Right lobe of liver (tissue), 6 donors: ENCODE results near the gene PTPRT. TPM values are rescaled to one million over a fixed set of nuclear protein-coding genes. Genes with fewer than 3 reads are reported as not detected.

Experiments used
- ATAC-seq, 4 donors: fragments of 200-7000 bp; cut with Tn5 transposase; one replicate each; pipeline ENCODE4 v1.9.1; 2020; ENCODE audit warnings: mild to moderate bottlenecking in 4 of 4, moderate library complexity in 4 of 4
- DNase-seq, 3 donors: peaks; one replicate each; pipeline ENCODE4 v3.0.0-alpha.2; 2020
- H3K27ac ChIP-seq, 3 donors: fragments of 200-600 bp; one replicate each; pipeline ENCODE4 v1.8.0; 2022
- H3K27me3 ChIP-seq, 2 donors: fragments of 200-600 bp; one replicate each; pipeline ENCODE4 v1.8.0; 2022
- H3K36me3 ChIP-seq, 4 donors: fragments of 200-600 bp; sonication (generic) in 1 of 4; one replicate each; pipeline versions ENCODE4 v1.5.1 to v1.8.0; 2017 to 2022; ENCODE audit warnings: control low read depth in 1 of 4
- H3K4me1 ChIP-seq, 4 donors: fragments of 200-600 bp; sonication (generic) in 1 of 4; one replicate each; pipeline versions ENCODE4 v1.5.1 to v1.8.0; 2017 to 2022; ENCODE audit warnings: control low read depth in 1 of 4
- H3K4me3 ChIP-seq, 3 donors: fragments of 200-600 bp; one replicate each; pipeline ENCODE4 v1.8.0; 2022
- H3K9me3 ChIP-seq, 4 donors: fragments of 200-600 bp; sonication (generic) in 1 of 4; one replicate each; pipeline versions ENCODE4 v1.5.1 to v1.8.0; 2017 to 2022; ENCODE audit warnings: control low read depth in 1 of 4
- CTCF ChIP-seq, 4 donors: fragments of 200-600 bp in 3 of 4; fragments of 450-650 bp in 1 of 4; IDR thresholded peaks; one replicate each; pipeline versions ENCODE4 v1.5.1 to v1.8.0; 2016 to 2022; ENCODE audit warnings: antibody characterized with exemption in 4 of 4, mild to moderate bottlenecking in 2 of 4
- POLR2A ChIP-seq: fragments of 450-650 bp; IDR thresholded peaks from one replicate; pipeline ENCODE4 v1.6.1; 2017; ENCODE audit warnings: antibody characterized with exemption, mild to moderate bottlenecking
- WGBS: methylation state at CpG from one replicate; pipeline ENCODE4 v1.1.6; 2018; ENCODE audit warnings: low coverage, low lambda C conversion rate; ENCODE audit not compliant: insufficient coverage; ENCODE audit errors: missing lambda C conversion rate; 5-methylcytosine and 5-hydroxymethylcytosine counted together
- intact Hi-C, 2 donors: fragments of 100-400 bp; cut with DNase I; formaldehyde crosslinking; loops; one replicate each; pipeline versions ENCODE4 v1.11.2 to v1.14.1; 2022
- total RNA-seq, 6 experiments: library from RNA; depleted of rRNA in 2 of 6; stranded (reverse); fragments of >200 nt in 2 of 6; fragmentation: NEBNext Ultra II Directional in 3 of 6; extraction: Animal tissue kit (Norgen Biotek cat#: 25700) in 3 of 6; gene quantifications; one replicate each; pipeline versions ENCODE4 v1.1.0 to v1.2.4, GENCODE V29; 2016 to 2023
- donor health status: DM: no; HTN: yes; CAD: no.
- donor health status: DM: no; HTN: no; CAD: no.
- donor health status: DM: no; HTN: no; CAD: no.
- donor health status: DM: no; HTN: yes; CAD: no.
- donor health status: DM: no; HTN: yes; CAD: no.

The PTPRT gene
- total RNA-seq, 6 experiments from 2014 or later: 0.18 to 1.0 (median 0.51) TPM

DNA sequence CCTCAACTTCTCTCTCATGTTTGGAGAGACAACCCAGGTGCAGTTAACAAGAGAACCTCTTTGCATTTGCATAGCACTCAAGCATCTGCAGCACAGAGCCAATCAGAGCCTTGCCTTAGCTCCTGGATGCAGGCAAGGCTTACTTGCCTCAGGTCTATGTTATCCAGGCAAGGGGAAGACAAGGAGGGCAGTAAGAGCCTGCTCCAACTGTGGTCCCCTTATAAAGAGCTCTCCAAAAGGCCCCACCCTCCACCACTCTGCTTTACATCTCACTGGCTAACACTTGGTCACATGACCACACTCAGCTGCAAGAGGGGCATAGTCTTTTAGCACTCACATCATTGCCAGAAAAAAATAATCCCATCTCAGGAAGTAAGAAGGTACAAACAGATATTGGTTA, 540.0 kb downstream of the PTPRT start:
- Histone ChIP-seq H3K9me3 (no peaks in the 10 kb centered on the region), H3K4me1 (no peaks in the 10 kb centered on the region), H3K27ac (no peak overlapping the region), H3K36me3 (no peaks in the 10 kb centered on the region), H3K4me3 (no peak overlapping the region), H3K27me3 (no peaks in the 10 kb centered on the region)
- intact Hi-C loops: no loop called here
- TF ChIP-seq CTCF (IDR thresholded peaks at IDR 0.05) (no peak), POLR2A (no peak)
- DNase-seq: no peak
- ATAC-seq: no peak

DNA sequence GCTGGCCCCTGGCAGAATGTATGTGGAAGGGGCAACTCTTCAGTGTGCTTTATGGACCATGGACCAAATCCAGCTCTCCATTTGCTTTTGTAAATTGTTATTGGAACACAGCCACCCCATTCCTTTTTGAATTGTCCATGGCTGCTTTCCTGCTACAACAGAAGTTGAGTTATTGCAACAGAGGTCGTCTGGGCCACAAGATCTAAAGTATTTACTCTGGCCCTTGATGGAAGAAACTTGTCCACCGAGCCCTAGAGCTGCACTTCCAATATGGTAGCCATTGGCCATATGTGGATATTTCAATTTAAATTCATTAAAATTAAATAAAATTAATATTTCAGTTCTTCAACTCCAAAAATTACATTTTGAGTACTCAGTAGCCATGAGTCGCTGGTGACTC, 543.5 kb downstream of the PTPRT start:
- no peaks in the 10 kb centered on the region for H3K27me3 ChIP-seq
- intact Hi-C loops: no loop called here
- 31% methylated on average over 3 of the region's 3 CpGs for WGBS
- DNase-seq (no peak), ATAC-seq (peak in 1 of 4 donors; percentile 61)
- no peak overlapping the region for H3K4me3 ChIP-seq
- TF ChIP-seq CTCF (IDR thresholded peaks at IDR 0.05): no peak
- TF ChIP-seq POLR2A: no peak
- no peaks in the 10 kb centered on the region for H3K9me3 ChIP-seq
- H3K36me3 ChIP-seq: no peaks in the 10 kb centered on the region
- no peak overlapping the region for H3K27ac ChIP-seq
- H3K4me1 ChIP-seq: no peaks in the 10 kb centered on the region

DNA sequence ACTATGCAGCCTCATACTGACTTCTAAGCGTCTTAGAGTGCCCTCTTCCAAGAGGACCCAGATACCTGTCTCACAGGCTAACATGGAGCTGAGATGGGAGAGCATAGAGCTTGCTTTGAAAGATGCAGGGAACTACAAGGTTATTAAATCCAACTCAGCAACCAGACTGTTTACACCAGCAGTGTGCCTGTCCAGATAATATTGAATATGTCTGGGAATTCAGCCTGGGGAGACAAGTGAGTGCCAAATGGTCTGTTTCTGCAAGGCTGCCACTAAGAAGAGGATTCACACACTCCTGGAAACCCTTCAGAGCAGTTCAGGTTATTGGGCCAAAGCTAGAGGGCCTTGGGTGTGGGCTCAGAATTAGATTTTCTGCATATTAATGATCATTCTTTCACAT, 547.8 kb downstream of the PTPRT start:
- TF ChIP-seq POLR2A: no peak
- TF ChIP-seq CTCF (IDR thresholded peaks at IDR 0.05): no peak
- Histone ChIP-seq H3K27me3 (no peaks in the 10 kb centered on the region), H3K27ac (no peak overlapping the region), H3K4me3 (no peak overlapping the region), H3K36me3 (no peaks in the 10 kb centered on the region), H3K9me3 (no peaks in the 10 kb centered on the region), H3K4me1 (no peaks in the 10 kb centered on the region)
- DNase-seq (no peak), ATAC-seq (no peak)
- no CpG with 5 or more reads among the region's 1 CpG for WGBS
- intact Hi-C loops: no loop called here

DNA sequence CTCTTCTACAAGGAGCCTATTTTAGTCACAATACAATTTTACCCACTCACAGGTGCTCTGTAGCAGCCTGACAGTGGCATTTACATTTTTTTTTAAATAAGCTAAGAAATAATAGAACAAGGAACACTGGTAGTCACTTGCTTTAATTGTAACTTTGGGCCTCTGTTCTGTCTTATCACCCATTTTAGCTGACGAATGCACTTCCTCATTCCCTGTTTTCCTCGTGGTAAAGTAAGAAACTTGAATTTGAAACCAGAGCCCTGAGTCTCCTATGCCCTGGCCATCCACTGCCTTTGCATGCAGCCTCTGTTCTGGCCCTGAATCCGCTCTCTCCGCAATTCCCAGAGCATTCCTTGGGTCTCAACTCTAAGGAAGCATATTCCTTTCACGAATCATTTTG, 550.6 kb downstream of the PTPRT start:
- 50% methylated on average over 5 of the region's 5 CpGs for WGBS
- TF ChIP-seq CTCF (IDR thresholded peaks at IDR 0.05) (no peak), POLR2A (no peak)
- intact Hi-C loops: no loop called here
- Histone ChIP-seq H3K27ac (no peak overlapping the region), H3K4me3 (no peak overlapping the region), H3K36me3 (no peaks in the 10 kb centered on the region), H3K4me1 (no peaks in the 10 kb centered on the region), H3K9me3 (no peaks in the 10 kb centered on the region), H3K27me3 (no peaks in the 10 kb centered on the region)
- ATAC-seq (no peak), DNase-seq (no peak)

GRCh38 chr20:42635699-42636411, 553.9 kb downstream of the PTPRT start:
- no peak overlapping the region for H3K4me3 ChIP-seq
- no peaks in the 10 kb centered on the region for H3K4me1 ChIP-seq
- WGBS: 57% methylated on average over 6 of the region's 6 CpGs
- H3K27ac ChIP-seq: no peak overlapping the region
- no peaks in the 10 kb centered on the region for H3K27me3 ChIP-seq
- ATAC-seq (no peak), DNase-seq (no peak)
- H3K36me3 ChIP-seq: no peaks in the 10 kb centered on the region
- no peak for TF ChIP-seq CTCF (IDR thresholded peaks at IDR 0.05)
- no peaks in the 10 kb centered on the region for H3K9me3 ChIP-seq
- intact Hi-C loops: no loop called here
